ENCODE results near the gene SLIT3.
"Not testable (repeated sequence)": the region's sequence is repeated elsewhere in the genome, so short reads cannot be mapped to it uniquely, and the experiment has no call there.

Gene SLIT3

DNA sequence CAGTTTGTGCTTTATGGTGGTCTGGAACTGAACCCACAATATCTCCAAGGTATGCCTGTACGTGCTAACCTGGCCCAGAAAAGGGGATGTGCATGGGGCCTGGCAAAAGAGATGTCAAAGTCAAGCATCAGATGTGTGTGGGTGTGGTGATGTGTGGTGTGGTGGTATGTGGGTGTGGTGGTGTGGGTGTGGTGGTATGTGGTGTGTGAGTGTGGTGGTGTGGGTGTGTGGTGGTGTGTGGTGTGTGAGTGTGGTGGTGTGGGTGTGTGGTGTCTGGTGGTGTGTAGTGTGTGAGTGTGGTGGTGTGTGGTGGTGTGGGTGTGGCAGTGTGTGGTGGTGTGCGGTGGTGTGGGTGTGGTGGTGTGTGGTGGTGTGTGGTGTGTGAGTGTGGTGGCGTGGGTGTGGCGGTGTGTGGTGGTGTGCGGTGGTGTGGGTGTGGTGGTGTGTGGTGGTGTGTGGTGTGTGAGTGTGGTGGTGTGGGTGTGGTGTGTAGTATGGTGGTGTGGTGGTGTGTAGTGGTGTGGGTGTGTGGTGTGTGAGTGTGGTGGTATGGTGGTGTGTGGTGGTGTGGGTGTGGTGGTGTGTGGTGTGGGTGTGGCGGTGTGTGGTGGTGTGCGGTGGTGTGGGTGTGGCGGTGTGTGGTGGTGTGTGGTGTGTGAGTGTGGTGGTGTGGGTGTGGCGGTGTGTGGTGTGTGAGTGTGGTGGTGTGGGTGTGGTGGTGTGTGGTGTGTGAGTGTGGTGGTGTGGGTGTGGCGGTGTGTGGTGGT, 554.6 kb downstream of the SLIT3 start:
- not testable (repeated sequence) for DNase-seq (ENCODE audit: low read depth, low spot score)

DNA sequence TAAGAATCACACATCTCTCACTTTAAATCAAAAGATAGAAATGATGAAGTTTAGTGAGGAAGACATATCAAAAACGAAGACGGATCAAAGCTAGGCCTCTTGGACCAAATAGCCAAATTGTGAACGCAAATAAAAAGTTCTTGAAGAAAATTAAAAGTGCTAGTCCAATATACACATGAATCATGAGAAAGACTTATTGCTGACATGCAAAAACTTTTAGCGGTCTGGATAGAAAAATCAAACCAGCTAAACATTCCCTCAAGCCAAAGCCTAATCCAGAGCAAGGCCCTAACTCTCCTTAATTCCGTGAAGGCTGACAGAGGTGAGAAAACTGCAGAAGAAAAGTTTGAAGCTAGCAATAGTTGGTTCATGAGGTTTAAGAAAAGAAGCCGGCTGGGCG, 557.3 kb downstream of the SLIT3 start:
- DNase-seq (ENCODE audit: low read depth, low spot score) = no peak

DNA sequence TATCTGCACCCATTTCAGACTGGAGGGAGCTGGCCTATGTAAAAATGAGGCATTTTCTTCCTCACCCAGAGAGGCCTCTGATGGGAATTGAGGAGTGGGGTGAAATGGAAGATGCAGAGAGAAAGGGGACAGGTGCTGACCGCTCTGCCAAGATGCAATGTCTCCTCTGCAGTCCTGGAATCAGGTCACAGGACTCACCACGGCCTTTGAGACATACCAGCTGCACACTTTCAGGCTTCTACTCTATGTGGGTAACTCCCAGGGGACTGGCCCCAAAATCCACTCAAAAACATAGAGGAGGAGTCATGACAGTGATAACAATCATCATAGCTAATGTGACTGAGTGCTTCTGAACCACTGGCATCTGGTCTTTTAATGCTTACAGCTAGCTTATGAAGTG, 558.6 kb downstream of the SLIT3 start:
- DNase-seq (ENCODE audit: low read depth, low spot score) = not testable (repeated sequence)

DNA sequence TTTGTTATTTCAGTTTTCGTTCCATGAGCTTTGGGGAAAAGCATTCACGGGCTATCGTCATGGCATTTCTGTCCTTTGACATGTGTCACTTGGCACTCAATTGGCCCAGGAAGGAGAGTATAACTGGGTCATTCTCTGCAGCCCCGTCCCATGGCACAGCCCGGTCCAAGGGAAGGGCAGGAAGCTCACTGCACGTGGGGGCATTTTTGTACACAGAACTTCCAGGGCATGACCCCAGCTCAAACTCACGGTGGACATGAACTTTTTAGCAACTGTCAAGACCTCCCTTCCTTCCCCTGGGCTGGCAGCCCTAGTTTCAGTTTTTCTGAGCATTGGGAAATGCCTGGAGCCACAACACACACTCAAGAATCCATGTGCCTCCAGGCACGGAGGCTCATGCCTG, 560.1 kb downstream of the SLIT3 start:
- DNase-seq (ENCODE audit: low read depth, low spot score) = no peak

DNA sequence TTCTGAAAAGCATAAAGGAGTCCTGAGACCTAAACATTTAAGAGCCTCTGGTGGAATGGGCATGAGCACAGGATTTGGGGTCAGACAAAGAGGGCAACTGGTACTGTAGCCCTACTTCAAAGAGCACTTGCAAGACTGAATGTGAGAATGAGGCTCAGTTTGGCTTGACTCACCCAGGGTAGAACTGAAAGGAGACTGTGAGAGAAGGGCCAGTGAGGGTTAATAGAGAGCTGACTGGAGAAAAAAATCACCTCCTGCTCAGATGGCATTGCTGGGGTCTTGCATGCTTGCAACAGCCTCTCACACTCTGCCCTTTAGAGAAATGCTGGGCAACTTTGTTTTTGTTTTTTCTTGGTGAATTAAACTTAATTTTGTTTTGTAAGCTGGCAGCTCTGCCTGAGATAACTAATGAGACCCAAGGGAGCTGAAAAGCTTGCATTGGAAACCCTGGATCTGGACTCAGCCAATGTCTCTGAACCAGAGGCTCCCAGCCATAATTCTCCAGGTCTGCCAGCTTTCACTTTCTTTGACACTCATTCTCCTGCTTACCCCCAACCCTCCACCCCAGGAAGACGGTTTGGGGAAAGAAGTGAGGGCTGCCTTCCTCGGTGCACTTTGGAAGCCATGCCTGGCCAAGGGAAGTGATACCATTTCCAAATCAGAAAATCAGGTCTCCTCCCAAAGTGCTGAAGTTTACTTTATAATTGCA, 560.7 kb downstream of the SLIT3 start:
- DNase-seq (ENCODE audit: low read depth, low spot score) = no peak

DNA sequence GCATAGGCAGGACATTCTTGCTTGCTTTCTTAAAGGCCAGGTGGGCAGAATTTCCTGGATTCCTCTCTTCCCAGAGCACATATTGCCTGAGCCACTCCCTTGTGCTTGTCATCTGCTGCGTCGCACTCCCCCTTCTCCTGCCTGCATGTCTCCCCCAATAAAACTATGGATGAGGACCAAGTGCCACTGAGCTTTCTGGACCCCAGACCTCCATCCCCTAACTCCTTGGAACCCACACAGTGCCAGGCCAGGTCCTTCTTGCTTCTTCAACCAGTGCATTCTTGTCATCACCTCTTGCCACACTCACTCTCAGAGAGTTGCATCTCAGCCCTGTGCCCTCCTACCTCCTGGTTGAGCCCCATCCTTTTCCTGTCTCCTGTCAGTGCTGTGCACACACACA, 563.9 kb downstream of the SLIT3 start:
- no peak for DNase-seq (ENCODE audit: low read depth, low spot score)

DNA sequence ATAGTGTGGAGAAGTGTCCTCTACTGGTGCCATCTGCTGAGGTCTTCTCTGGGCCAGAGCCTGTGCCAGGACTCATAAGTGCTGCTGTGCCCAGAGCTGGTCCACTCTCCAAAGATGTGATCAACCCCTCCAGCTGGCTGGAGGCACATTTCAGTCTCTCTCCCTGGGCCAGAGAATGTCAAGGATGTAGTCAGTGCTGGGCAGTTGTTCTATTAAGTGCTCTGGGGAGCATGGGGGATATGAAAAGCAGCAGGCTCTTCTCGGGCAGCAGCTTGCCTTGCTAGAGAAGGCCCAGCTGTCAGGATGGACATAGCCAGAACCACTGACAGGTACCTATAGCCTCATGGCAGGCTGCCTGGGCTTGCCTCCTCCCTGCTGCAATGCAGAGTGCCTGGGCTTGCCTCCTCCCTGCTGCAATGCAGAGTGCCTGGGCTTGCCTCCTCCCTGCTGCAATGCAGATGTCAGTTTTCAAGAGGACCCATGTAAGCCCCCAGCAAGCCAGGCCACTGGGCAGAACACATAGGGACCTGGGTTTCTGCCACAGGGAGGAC, 564.6 kb downstream of the SLIT3 start:
- no peak for DNase-seq (ENCODE audit: low read depth, low spot score)

DNA sequence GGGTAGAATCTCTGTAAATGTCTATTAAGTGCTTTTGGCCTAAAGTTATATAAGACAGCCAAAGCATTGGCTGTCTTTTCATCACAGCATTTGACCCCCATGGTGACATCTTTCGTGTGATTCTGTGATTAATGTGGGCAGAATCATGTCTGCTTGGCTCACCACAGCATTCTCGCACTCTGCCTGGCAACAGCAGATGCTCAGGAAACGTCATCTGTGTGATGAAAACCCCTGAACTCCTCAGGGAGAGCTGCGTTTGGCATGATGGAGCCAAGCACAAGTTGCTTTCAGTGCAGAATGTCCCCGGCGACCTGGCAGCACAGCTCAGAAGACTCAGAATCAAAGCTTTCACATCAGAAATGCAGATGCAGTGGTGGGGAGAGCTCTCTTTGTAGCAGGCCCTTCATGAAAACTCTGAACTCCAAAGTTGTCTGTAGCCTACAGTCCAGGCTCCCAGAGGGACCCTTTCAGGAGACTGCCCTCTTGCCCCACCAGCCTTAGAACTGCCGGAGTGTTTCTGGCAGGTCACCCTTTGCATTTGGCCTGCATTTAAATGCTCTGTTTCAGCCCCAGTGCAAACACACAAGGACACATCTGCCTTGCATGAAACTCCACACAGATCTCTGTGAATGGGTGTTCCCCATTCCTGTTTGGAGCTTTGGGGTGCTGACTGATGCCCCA, 566.2 kb downstream of the SLIT3 start:
- no peak for DNase-seq (ENCODE audit: low read depth, low spot score)

DNA sequence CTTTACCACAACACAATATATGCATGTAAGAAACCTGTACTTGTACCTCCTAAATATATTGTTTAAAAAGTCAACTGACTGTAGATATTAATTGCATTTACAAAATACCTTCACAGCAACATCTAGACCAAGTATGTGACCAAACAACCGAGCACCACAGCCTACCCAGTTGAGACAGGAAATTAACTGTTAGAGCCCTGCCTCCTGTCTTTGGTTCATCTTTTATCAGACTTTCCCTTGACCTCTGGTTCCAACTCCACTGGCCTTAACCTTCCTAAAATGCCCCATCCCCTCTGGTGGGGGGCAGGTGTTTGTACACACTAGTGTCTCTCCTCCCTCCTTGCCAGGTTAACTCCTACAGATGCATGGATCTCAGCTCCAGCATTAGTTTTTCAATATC, 566.8 kb downstream of the SLIT3 start:
- no peak for DNase-seq (ENCODE audit: low read depth, low spot score)

DNA sequence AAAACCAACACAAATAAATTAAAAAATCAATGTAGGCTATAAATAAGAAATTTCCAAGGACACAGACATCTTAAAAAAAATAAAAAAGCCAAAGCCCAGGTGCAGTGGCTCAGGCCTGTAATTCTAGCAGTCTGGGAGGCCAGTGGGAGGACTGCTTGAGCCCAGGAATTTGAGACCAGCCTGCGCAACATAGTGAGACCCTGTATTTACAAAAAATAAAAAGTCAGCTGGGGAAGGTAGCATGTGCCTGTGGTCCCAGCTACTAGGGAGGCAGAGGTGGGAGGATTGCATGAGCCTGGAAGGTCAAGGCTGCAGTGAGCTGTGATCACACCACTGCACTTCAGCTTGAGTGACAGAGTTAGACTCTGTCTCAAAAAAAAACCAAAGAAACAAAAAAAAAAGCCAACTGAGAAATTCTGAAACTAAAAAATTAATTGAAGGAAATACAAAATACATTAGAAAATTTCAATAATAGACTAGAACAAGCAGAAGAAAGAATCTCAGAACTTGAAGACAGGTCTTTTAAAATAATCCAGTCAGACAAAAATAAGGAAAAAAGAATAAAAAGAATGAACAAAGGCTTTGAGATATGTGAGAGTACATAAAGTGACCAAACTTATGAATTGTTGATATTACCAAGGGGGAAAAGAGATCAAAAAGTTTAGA, 572.3 kb downstream of the SLIT3 start:
- DNase-seq (ENCODE audit: low read depth, low spot score) = no peak

DNA sequence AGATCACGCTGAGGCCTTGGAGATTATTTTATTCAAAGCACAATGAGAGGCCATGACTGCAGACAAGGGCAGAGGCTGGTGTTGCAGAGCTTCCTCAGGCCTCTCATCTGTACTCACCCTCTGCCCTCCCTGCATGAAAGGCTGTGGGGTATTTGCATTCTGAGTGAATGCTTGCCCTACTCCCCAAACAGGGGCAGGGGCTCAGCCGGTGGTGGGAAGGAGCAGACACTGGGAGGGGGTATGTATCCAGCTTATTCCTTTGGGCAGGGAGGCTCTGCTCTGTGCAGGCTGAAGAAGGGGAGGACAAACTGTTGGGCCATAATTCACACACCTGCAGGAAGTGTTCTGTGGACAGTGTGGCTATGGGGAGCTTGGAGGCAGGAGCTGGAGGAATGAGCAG, 573.4 kb downstream of the SLIT3 start:
- DNase-seq (ENCODE audit: low read depth, low spot score) = no peak

DNA sequence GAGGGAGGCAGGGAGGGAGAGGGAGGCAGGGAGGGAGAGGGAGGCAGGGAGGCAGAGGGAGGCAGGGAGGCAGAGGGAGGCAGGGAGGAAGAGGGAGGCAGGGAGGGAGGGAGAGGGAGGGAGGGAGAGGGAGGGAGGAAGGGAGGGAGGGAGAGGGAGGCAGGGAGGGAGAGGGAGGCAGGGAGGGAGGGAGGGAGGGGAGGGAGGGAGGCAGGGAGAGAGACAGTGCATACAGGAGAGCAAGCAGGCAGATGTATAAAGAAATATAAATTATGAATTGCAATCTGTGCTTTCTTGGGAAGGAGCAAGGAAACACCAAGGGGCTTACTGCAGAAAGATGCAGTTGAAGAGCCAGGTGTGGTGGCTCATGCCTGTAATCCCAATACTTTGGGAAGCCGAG, 574.6 kb downstream of the SLIT3 start:
- DNase-seq (ENCODE audit: low read depth, low spot score) = no peak

DNA sequence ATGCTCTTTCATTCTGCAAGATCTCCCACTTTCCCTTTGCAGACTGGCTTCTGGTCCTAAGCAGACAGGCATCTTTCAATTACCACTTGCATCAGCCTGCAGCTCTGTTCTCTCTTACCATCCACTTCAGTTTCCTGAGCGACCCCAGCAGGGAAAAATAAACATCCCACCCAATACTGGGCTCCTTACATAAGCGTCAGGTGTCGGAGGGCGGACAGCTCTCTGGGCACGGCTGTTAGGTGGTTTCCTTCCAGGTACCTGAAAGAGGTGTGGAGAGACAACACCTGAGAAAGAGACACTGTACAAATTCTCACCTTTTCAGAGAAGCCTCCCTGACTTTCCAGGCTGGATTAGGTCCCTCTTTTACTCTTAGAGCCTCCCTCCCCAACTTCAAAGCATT, 576.7 kb downstream of the SLIT3 start:
- DNase-seq (ENCODE audit: low read depth, low spot score) = no peak

DNA sequence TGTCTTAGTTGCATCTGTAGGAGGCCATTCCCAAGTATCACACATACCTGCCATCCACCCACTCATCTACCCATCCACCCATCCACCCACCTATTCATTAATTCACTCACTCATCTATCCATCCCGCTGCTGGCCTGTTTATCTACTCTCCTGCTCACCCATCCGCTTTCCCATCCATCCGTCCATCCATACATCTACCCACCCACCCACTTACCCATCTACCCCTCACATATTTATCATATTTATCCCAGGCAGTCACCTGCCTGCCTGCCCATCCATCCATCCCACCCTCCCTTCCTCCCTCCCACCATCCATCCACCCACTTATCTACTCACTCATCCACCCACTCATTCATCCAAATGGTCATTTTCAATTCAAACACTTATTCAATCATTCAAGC, 577.9 kb downstream of the SLIT3 start:
- DNase-seq (ENCODE audit: low read depth, low spot score) = no peak

DNA sequence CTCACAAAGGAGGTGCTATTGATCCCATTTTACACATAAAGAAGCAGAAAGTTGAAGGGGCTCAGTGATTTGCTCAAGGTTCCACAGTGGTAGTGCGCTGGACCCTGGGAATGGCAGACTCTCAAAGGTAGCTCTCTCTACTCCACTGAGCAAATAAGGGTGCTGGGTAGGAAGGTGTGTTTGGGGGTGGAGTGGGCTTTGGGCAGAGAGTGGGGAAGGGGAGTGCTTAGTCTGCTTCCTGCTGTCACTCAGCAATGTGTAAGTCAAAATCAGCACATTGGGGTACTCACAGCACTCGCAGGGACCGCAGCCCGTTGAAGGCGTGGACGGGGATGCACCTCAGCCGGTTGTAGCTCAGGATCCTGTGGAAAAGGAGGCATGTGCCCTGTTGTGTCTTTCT, 579.0 kb downstream of the SLIT3 start:
- DNase-seq (ENCODE audit: low read depth, low spot score) = no peak

DNA sequence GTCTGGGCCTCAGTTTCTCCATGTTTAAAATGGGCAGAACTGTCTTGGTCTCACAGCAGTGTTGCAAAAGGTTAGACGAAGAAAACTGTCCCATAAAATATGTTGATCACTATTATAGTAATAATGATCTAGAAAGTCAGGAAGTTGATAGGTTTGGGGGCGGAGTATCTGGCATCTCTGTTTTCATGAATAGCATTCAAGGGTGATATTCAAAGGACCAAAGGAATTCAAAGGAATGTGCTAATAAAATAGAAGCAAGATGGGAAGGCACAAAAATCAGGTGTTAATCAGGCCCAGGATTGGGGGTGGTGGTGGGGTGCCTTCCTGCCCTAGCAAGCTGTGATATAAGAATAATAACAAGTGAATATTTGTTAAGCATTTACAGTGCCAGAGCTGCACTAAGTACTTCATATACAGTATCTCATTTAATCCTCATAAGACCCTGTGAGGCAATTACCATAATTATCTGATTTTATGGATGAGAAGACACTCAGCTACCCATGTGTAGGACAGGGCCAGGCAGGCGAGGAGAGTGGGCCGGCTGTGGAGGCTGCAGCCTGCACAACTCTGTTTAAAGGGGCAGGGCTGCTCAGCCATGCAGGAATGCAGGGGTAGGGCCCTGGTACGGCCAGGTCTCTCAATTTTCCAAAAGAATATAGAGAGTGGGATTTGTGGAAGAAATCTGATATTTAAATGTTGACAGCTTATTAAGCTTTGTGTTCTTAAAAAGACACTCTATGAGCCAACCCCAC, 579.8 kb downstream of the SLIT3 start:
- no peak for DNase-seq (ENCODE audit: low read depth, low spot score)

DNA sequence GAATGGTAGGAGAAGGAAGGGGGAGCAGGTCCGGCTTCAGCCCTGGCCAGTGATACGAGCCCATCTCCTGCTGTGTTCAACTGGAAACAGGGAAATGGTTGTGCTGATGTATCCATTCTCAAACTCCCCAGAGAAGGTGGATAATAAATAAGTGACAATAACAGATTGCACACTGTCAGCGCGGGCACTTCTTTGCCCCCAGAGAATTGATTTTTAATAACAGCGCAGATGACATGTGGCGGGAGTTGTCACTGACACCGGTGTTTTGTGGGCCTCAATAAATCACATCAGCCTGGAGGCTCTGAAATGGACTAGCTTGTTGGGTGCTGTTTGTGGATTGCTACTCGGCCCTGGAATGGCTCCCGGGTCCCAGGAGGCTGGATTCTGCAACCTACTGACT, 580.4 kb downstream of the SLIT3 start:
- no peak for DNase-seq (ENCODE audit: low read depth, low spot score)

DNA sequence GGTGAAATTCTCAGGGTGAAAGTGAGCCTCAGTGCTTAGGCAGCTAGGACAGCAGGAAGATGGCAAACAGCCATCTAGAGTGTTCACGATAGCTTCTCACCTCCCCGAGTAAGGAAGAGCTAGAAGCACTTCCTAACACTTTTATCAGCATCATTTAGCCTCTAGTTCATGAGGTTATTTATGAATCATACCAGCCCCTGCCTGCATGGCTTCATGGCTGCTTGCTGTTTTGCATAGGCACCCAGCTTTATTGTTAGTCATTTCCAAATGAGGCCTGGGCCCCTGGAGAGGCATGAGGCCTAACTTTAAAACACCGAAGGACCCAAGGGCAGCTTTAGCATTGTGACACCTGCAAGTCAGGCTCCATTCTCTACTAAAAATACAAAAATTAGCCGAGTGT, 586.9 kb downstream of the SLIT3 start:
- DNase-seq (ENCODE audit: low read depth, low spot score) = no peak

DNA sequence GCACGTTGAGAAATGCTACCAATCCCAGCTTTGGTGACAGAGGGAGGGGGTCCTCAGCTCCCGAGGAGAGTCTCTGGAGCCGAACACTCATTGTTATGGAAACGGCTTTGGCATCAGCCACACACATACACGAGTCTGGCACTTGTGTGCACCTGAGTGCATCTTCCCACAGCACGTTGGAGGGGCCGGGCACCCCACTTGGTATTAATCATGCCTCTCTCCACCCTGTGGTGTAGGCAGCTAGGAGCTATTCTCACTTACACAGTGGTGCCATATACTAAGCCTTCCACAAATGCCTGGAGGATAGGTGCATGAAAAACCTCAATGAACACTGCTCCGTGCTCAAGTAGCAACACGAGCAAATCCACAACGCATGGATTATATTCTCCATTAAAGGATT, 587.9 kb downstream of the SLIT3 start:
- DNase-seq (ENCODE audit: low read depth, low spot score) = no peak

DNA sequence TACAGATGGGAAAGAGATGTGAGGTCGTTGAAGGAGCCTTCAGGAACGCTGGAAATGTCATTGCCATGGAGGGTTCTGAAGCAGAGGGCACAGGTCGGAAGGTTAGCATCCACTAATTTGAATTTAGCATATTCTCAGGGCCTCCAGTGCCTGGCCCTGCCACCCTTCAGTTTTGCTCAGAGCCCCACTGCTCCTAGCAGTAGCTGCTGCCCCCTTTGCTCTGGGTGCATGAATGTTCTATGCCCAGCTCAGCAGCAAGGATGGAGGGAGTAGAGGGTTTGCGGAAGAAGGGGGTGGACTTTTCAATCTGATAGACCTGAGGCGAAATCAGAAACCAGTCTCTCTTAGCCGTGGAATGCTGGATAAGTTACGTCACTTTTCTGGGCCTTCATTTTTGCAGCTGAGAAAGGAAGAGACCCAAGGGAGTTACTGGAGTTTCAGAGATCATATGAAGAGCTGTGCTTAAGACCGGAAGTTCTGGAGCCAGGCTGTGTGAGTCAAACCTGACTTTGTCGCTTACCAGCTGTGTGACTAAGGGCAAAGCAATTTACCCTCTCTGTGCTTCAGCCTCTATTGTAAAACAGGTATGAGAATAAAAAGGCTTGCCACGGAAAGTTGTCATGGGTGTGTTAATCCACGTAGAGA, 588.5 kb downstream of the SLIT3 start:
- DNase-seq (ENCODE audit: low read depth, low spot score) = peak; percentile 68

DNA sequence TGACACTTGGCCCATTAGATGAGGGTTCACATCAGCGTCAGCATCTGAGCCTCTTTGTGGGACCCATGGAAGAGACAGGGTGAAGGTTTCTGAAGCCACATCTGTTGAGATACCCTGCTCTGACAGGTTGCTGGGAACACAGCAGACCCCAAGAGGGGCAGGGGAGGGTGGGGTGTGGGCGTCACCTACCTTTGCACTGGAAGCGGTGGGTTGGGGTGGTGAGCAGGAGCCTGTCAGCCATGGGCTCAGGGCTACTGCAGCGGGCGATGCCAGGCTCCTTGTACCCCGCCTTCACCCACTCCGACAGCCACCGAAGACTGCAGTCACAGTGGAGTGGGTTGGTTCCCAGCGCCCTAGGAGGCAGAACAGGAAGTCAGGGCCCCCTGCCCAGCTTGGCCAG, 590.2 kb downstream of the SLIT3 start:
- DNase-seq (ENCODE audit: low read depth, low spot score) = no peak

All from smooth muscle cell of the brain vasculature (primary cell).